Activated naive CD8-positive, alpha-beta T cell treated with anti-CD3 and anti-CD28 coated beads for 36 hours (primary cell): ENCODE results near the gene VMP1. TPM values are rescaled to one million over a fixed set of nuclear protein-coding genes. Genes with fewer than 3 reads are reported as not detected.
"Not testable (repeated sequence)": the region's sequence is repeated elsewhere in the genome, so short reads cannot be mapped to it uniquely, and the experiment has no call there.

ENCODE experiments used
- DNase-seq: peaks from one replicate; pipeline ENCODE4 v3.0.0; 2021
- H3K27ac Mint-ChIP-seq: one replicate; pipeline ENCODE4 v1.8.0; 2022; ENCODE audit warnings: mild to moderate bottlenecking, moderate library complexity, mixed read lengths
- H3K27me3 Mint-ChIP-seq: one replicate; pipeline ENCODE4 v1.8.0; 2022; ENCODE audit warnings: mild to moderate bottlenecking, mixed read lengths
- H3K36me3 Mint-ChIP-seq: one replicate; pipeline ENCODE4 v1.8.0; 2021; ENCODE audit warnings: mild to moderate bottlenecking, mixed read lengths
- H3K4me1 Mint-ChIP-seq: one replicate; pipeline ENCODE4 v1.8.0; 2021; ENCODE audit warnings: mixed read lengths
- H3K4me3 Mint-ChIP-seq: one replicate; pipeline ENCODE4 v1.8.0; 2022; ENCODE audit warnings: mild to moderate bottlenecking, moderate library complexity, mixed read lengths
- H3K9me3 Mint-ChIP-seq: one replicate; pipeline ENCODE4 v1.8.0; 2022; ENCODE audit warnings: mixed read lengths
- total RNA-seq, 2 experiments: library from RNA; stranded (reverse); gene quantifications; one replicate each; pipeline ENCODE4 v1.2.3, GENCODE V29; 2021

VMP1 gene
- total RNA-seq, 2 experiments from 2014 or later = 137 to 143 TPM

- peak overlapping the region; percentile 51 for H3K27ac Mint-ChIP-seq
- H3K36me3 Mint-ChIP-seq, H3K4me3 Mint-ChIP-seq, H3K9me3 Mint-ChIP-seq, H3K27me3 Mint-ChIP-seq, DNase-seq: not testable (repeated sequence)
- peaks cover 41% of the 10 kb centered on the region for H3K4me1 Mint-ChIP-seq
These were observed 145.4 kb downstream of the VMP1 start for GRCh38 chr17:59852847-59853167.

- DNase-seq = peak; percentile 53
- Mint-ChIP-seq H3K36me3 (peaks cover 2% of the 10 kb centered on the region), H3K27ac (peak overlapping the region; percentile 51), H3K4me1 (peaks cover 43% of the 10 kb centered on the region), H3K4me3 (no peak overlapping the region), H3K9me3 (no peaks in the 10 kb centered on the region), H3K27me3 (no peaks in the 10 kb centered on the region)
These were observed 145.9 kb downstream of the VMP1 start for GRCh38 chr17:59853168-59853918.

- not testable (repeated sequence) for H3K36me3 Mint-ChIP-seq, H3K4me3 Mint-ChIP-seq
These were observed 146.7 kb downstream of the VMP1 start for GRCh38 chr17:59853919-59854729.

GRCh38 chr17:59856859-59857794 is 149.7 kb downstream of the VMP1 start:
- H3K9me3 Mint-ChIP-seq = no peaks in the 10 kb centered on the region
- H3K27ac Mint-ChIP-seq = peak overlapping the region; percentile 27
- peaks cover 35% of the 10 kb centered on the region for H3K4me1 Mint-ChIP-seq
- peaks cover 8% of the 10 kb centered on the region for H3K36me3 Mint-ChIP-seq
- DNase-seq = no peak
- no peak overlapping the region for H3K4me3 Mint-ChIP-seq
- H3K27me3 Mint-ChIP-seq = no peaks in the 10 kb centered on the region

More at GRCh38 chr17:59853919-59854729, 146.7 kb downstream of the VMP1 start:
- H3K27me3 Mint-ChIP-seq, H3K9me3 Mint-ChIP-seq, DNase-seq, H3K27ac Mint-ChIP-seq: not testable (repeated sequence)
- H3K4me1 Mint-ChIP-seq = peaks cover 44% of the 10 kb centered on the region

GRCh38 chr17:59858167-59858816 is 150.8 kb downstream of the VMP1 start:
- Mint-ChIP-seq H3K27ac (peak overlapping the region; percentile 59), H3K9me3 (no peaks in the 10 kb centered on the region), H3K27me3 (no peaks in the 10 kb centered on the region)

GRCh38 chr17:59858932-59859331 is 151.5 kb downstream of the VMP1 start:
- Mint-ChIP-seq H3K27me3 (no peaks in the 10 kb centered on the region), H3K27ac (peak overlapping the region; percentile 38), H3K4me3 (no peak overlapping the region), H3K9me3 (no peaks in the 10 kb centered on the region), H3K4me1 (peaks cover 22% of the 10 kb centered on the region), H3K36me3 (peaks cover 9% of the 10 kb centered on the region)
- no peak for DNase-seq

More at GRCh38 chr17:59858167-59858816, 150.8 kb downstream of the VMP1 start:
- H3K4me1 Mint-ChIP-seq = peaks cover 25% of the 10 kb centered on the region
- no peak overlapping the region for H3K4me3 Mint-ChIP-seq
- DNase-seq = no peak
- peaks cover 9% of the 10 kb centered on the region for H3K36me3 Mint-ChIP-seq

GRCh38 chr17:59859444-59860025 is 152.1 kb downstream of the VMP1 start:
- peaks cover 22% of the 10 kb centered on the region for H3K4me1 Mint-ChIP-seq
- no peak overlapping the region for H3K4me3 Mint-ChIP-seq
- no peak for DNase-seq
- H3K36me3 Mint-ChIP-seq = peaks cover 9% of the 10 kb centered on the region
- peak overlapping the region; percentile 38 for H3K27ac Mint-ChIP-seq
- no peaks in the 10 kb centered on the region for H3K27me3 Mint-ChIP-seq
- no peaks in the 10 kb centered on the region for H3K9me3 Mint-ChIP-seq

GRCh38 chr17:59863616-59864015 is 156.2 kb downstream of the VMP1 start:
- no peaks in the 10 kb centered on the region for H3K9me3 Mint-ChIP-seq
- no peaks in the 10 kb centered on the region for H3K27me3 Mint-ChIP-seq
- H3K4me3 Mint-ChIP-seq = no peak overlapping the region
- no peak for DNase-seq
- H3K27ac Mint-ChIP-seq = no peak overlapping the region
- H3K4me1 Mint-ChIP-seq = peaks cover 12% of the 10 kb centered on the region
- peaks cover 9% of the 10 kb centered on the region for H3K36me3 Mint-ChIP-seq

GRCh38 chr17:59869941-59870218 is 162.4 kb downstream of the VMP1 start:
- Mint-ChIP-seq H3K36me3 (peaks cover 2% of the 10 kb centered on the region), H3K27ac (no peak overlapping the region), H3K27me3 (no peaks in the 10 kb centered on the region), H3K4me3 (no peak overlapping the region), H3K9me3 (no peaks in the 10 kb centered on the region), H3K4me1 (peaks cover 3% of the 10 kb centered on the region)
- no peak for DNase-seq

- H3K27ac Mint-ChIP-seq = no peak overlapping the region
- no peaks in the 10 kb centered on the region for H3K27me3 Mint-ChIP-seq
- H3K4me1 Mint-ChIP-seq = peaks cover 3% of the 10 kb centered on the region
- no peak for DNase-seq
- no peaks in the 10 kb centered on the region for H3K9me3 Mint-ChIP-seq
- peaks cover 2% of the 10 kb centered on the region for H3K36me3 Mint-ChIP-seq
- no peak overlapping the region for H3K4me3 Mint-ChIP-seq
These were observed 163.0 kb downstream of the VMP1 start for GRCh38 chr17:59870482-59870881.

- H3K9me3 Mint-ChIP-seq = no peaks in the 10 kb centered on the region
- no peak for DNase-seq
- peaks cover 6% of the 10 kb centered on the region for H3K36me3 Mint-ChIP-seq
- no peaks in the 10 kb centered on the region for H3K27me3 Mint-ChIP-seq
- H3K4me1 Mint-ChIP-seq = peaks cover 3% of the 10 kb centered on the region
- H3K4me3 Mint-ChIP-seq = no peak overlapping the region
- no peak overlapping the region for H3K27ac Mint-ChIP-seq
These were observed 164.9 kb downstream of the VMP1 start for GRCh38 chr17:59872351-59872750.

GRCh38 chr17:59873414-59873813 is 166.0 kb downstream of the VMP1 start:
- H3K4me1 Mint-ChIP-seq, H3K27ac Mint-ChIP-seq, H3K36me3 Mint-ChIP-seq, H3K9me3 Mint-ChIP-seq, H3K4me3 Mint-ChIP-seq, H3K27me3 Mint-ChIP-seq, DNase-seq: not testable (repeated sequence)

GRCh38 chr17:59874376-59874775 is 166.9 kb downstream of the VMP1 start:
- Mint-ChIP-seq H3K9me3 (no peaks in the 10 kb centered on the region), H3K27me3 (no peaks in the 10 kb centered on the region)

GRCh38 chr17:59876107-59876506 is 168.7 kb downstream of the VMP1 start:
- no peak for DNase-seq
- Mint-ChIP-seq H3K4me3 (no peak overlapping the region), H3K27me3 (no peaks in the 10 kb centered on the region), H3K9me3 (no peaks in the 10 kb centered on the region), H3K4me1 (no peaks in the 10 kb centered on the region), H3K36me3 (peaks cover 11% of the 10 kb centered on the region), H3K27ac (no peak overlapping the region)

More at GRCh38 chr17:59874376-59874775, 166.9 kb downstream of the VMP1 start:
- Mint-ChIP-seq H3K27ac (no peak overlapping the region), H3K36me3 (peaks cover 6% of the 10 kb centered on the region), H3K4me1 (no peaks in the 10 kb centered on the region), H3K4me3 (no peak overlapping the region)
- no peak for DNase-seq
